ENCODE data around the gene TRABD2B. TPM values are rescaled to one million over a fixed set of nuclear protein-coding genes. Genes with fewer than 3 reads are reported as not detected.

The TRABD2B gene
- total and polyA plus RNA-seq, 2 experiments from 2014 or later: 1.6 to 2.0 TPM

DNA sequence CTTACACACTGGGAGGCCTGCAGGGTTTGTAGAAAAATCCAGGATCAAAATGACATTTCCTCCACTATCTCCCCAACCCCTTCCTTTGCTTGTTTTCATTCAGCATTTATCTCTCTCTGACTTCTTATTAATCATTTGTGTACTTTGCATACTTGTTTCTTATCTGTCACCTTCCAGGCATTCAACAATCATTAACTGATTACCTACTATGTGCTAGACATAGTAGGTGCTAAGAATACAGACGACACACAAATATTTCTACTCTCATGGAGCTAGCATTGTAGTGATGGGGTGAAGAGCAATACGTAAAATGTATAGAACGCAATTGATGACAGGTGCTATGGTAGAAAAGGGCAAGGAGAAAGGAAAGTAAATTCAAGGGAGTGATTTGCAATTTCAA, 20.9 kb downstream of the TRABD2B start (continued):
- TF ChIP-seq REST (IDR thresholded peaks at IDR 0.05; ENCODE audit: unreplicated experiment): no peak
- TF ChIP-seq, protein P1, sequence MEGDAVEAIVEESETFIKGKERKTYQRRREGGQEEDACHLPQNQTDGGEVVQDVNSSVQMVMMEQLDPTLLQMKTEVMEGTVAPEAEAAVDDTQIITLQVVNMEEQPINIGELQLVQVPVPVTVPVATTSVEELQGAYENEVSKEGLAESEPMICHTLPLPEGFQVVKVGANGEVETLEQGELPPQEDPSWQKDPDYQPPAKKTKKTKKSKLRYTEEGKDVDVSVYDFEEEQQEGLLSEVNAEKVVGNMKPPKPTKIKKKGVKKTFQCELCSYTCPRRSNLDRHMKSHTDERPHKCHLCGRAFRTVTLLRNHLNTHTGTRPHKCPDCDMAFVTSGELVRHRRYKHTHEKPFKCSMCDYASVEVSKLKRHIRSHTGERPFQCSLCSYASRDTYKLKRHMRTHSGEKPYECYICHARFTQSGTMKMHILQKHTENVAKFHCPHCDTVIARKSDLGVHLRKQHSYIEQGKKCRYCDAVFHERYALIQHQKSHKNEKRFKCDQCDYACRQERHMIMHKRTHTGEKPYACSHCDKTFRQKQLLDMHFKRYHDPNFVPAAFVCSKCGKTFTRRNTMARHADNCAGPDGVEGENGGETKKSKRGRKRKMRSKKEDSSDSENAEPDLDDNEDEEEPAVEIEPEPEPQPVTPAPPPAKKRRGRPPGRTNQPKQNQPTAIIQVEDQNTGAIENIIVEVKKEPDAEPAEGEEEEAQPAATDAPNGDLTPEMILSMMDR (conservative IDR thresholded peaks at IDR 0.05; ENCODE audit: low read depth in 2 of 2): no peak

DNA sequence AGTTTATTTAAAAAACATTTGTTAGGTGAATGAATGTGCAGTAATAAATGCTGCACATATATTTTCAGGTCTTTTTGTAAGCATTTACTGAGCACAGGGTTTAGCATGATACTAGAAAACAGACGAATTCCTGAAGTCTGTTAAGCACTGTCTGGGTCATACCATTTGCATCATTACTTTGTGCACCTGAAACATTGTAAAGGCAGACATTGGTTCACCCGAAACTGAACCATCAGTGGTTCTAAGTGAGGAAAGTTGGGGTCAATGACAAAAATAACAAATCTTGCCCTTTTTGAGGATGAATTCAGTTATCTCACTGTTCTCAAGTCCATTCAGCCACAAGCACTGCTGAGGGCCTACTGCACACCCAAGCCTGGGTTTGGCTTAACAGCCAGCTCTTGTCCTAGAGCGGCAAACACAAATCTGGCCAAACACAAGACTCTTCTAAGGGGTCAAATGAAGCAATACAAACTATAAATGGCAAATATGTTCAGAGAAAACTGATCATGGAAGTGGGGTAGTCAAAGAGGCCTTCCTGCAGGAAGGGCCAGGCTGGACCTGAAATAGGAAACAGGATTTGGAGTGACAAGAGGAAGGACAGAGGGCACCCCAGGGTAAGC, 21.8 kb downstream of the TRABD2B start:
- peaks cover 6% of the 10 kb centered on the region for H3K9me3 Mint-ChIP-seq
- H3K4me3 ChIP-seq: no peak overlapping the region
- H3K27ac Mint-ChIP-seq: no peak overlapping the region
- TF ChIP-seq ETS1 (IDR thresholded peaks at IDR 0.05) (no peak), EZH2phosphoT487 (IDR thresholded peaks at IDR 0.05; ENCODE audit: unreplicated experiment) (no peak), REST (IDR thresholded peaks at IDR 0.05; ENCODE audit: unreplicated experiment) (no peak), POLR2AphosphoS5 (IDR thresholded peaks at IDR 0.05; ENCODE audit: low read depth) (no peak), ZNF114 (CRISPR knock-in tag; IDR thresholded peaks at IDR 0.05) (no peak), EZH2 (IDR thresholded peaks at IDR 0.05; ENCODE audit: low read depth, unreplicated experiment) (no peak)

More for the DNA sequence above, 21.8 kb downstream of the TRABD2B start:
- H3K36me3 ChIP-seq (ENCODE audit: insufficient read depth): no peaks in the 10 kb centered on the region
- H3K79me2 ChIP-seq (replicated peaks; ENCODE audit: insufficient read depth): peaks cover 20% of the 10 kb centered on the region
- DNase-seq (ENCODE audit: low spot score): no peak
- H3K27me3 ChIP-seq (ENCODE audit: insufficient read depth): no peaks in the 10 kb centered on the region
- H3K4me1 Mint-ChIP-seq: peaks cover 23% of the 10 kb centered on the region
- no peaks in the 10 kb centered on the region for H3K9me2 ChIP-seq (ENCODE audit: insufficient read depth)
- no peak for ATAC-seq
- no peaks in the 10 kb centered on the region for H3F3A ChIP-seq (replicated peaks; ENCODE audit: low read depth)
- H3K4me2 ChIP-seq: no peak overlapping the region
- H2AFZ ChIP-seq: no peak overlapping the region
- peaks cover 4% of the 10 kb centered on the region; the same call in 2 of the 3 replicates for H3K36me3 Mint-ChIP-seq (ENCODE audit: low read depth)
- H3K27ac ChIP-seq (ENCODE audit: low read depth): no peak overlapping the region
- peaks cover 11% of the 10 kb centered on the region for H3K27me3 Mint-ChIP-seq (ENCODE audit: insufficient read depth, low read depth, poor library complexity)
- H3K4me3 Mint-ChIP-seq: no peak overlapping the region
- 0 out of 2 replicates have a peak, but pooled peaks cover 6% of the 10 kb centered on the region for H4K20me1 ChIP-seq (replicated peaks; ENCODE audit: insufficient read depth)
- no peaks in the 10 kb centered on the region; the same call in 1 of the 2 replicates for H3K4me1 ChIP-seq (ENCODE audit: insufficient read depth)
